Endothelial cell (in vitro differentiated cells): ENCODE results near the gene ACOT8. TPM values are rescaled to one million over a fixed set of nuclear protein-coding genes. Genes with fewer than 3 reads are reported as not detected.

Source experiments
- DNase-seq: peaks from one replicate; pipeline ENCODE4 v3.0.0; 2021; ENCODE audit warnings: low spot score
- H3K27ac Mint-ChIP-seq: one replicate; pipeline ENCODE4 v1.8.0; 2021; ENCODE audit warnings: mixed read lengths, inconsistent platforms; ENCODE audit not compliant: unreplicated experiment
- H3K27me3 Mint-ChIP-seq: one replicate; pipeline ENCODE4 v1.8.0; 2021; ENCODE audit warnings: mild to moderate bottlenecking, moderate library complexity, mixed read lengths, inconsistent platforms; ENCODE audit not compliant: unreplicated experiment
- H3K36me3 Mint-ChIP-seq: one replicate; pipeline ENCODE4 v1.8.0; 2021; ENCODE audit warnings: mild to moderate bottlenecking, low read depth, mixed read lengths, inconsistent platforms; ENCODE audit not compliant: unreplicated experiment
- H3K4me1 Mint-ChIP-seq: one replicate; pipeline ENCODE4 v1.8.0; 2021; ENCODE audit warnings: mild to moderate bottlenecking, mixed read lengths, inconsistent platforms; ENCODE audit not compliant: unreplicated experiment
- H3K4me3 Mint-ChIP-seq: one replicate; pipeline ENCODE4 v1.8.0; 2021; ENCODE audit warnings: mild to moderate bottlenecking, mixed read lengths, inconsistent platforms; ENCODE audit not compliant: unreplicated experiment
- H3K9me3 Mint-ChIP-seq: one replicate; pipeline ENCODE4 v1.8.0; 2021; ENCODE audit warnings: mixed read lengths, inconsistent platforms; ENCODE audit not compliant: unreplicated experiment
- CTCF ChIP-seq: fragments of 200-600 bp; sonication (generic); IDR thresholded peaks from one replicate; pipeline ENCODE4 v1.5.0; 2021; ENCODE audit warnings: antibody characterized with exemption; ENCODE audit not compliant: unreplicated experiment
- total RNA-seq: library from RNA; stranded (reverse); fragmentation: NEBNext Ultra II Directional; extraction: Animal tissue kit (Norgen Biotek cat#: 25700); gene quantifications from one replicate; pipeline ENCODE4 v1.2.1, GENCODE V29; 2021; ENCODE audit not compliant: unreplicated experiment

ACOT8 gene
- total RNA-seq, 1 donor from 2014 or later: 25.3 TPM

DNA sequence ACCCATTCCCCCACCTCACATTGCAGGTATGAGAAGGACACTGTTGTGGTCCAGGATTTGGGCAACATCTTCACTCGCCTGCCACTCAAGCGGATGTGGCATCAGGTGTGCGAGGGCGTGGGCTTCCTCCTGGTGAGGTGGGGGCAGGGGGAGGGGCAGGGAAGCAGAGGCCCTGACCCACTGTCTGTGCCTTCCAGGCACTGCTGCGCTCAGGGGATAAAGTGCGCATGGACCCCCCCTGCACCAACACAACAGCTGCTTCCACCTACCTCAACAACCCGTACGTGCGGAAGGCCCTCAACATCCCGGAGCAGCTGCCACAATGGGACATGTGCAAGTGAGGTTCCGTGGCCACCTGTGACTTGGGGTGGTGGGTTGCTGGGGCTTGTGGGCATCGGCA is 37.6 kb upstream of the ACOT8 start:
- DNase-seq: no peak
- H3K4me1 Mint-ChIP-seq: peaks cover 8% of the 10 kb centered on the region
- TF ChIP-seq CTCF: no peak

DNA sequence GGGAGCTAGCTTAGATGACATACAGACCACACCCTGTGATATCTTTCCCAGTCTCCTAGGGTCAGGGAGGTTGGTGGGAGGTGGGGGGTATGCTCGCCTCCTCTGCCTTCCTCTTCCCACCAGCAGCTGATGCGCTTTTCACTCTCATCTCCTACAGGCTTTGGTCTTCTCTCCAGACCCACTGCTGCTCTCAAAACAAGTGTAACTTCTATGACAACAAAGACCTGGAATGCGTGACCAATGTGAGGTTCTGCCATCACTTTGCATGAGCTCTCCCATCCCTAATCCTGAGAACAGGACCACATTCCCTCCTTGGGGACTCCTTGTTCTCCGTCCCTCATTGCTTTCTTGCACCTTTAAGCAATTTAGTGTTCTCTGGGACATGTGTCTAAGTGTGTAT is 36.6 kb upstream of the ACOT8 start:
- no peaks in the 10 kb centered on the region for H3K9me3 Mint-ChIP-seq
- TF ChIP-seq CTCF: no peak
- H3K4me3 Mint-ChIP-seq: peak overlapping the region; percentile 11
- H3K27me3 Mint-ChIP-seq: peaks cover 17% of the 10 kb centered on the region
- no peak for DNase-seq
- peaks cover 8% of the 10 kb centered on the region for H3K4me1 Mint-ChIP-seq
- H3K36me3 Mint-ChIP-seq: peaks cover 16% of the 10 kb centered on the region
- no peak overlapping the region for H3K27ac Mint-ChIP-seq

More for the DNA sequence above, 37.6 kb upstream of the ACOT8 start:
- Mint-ChIP-seq H3K27ac (no peak overlapping the region), H3K36me3 (peaks cover 20% of the 10 kb centered on the region), H3K9me3 (no peaks in the 10 kb centered on the region), H3K27me3 (peaks cover 17% of the 10 kb centered on the region), H3K4me3 (no peak overlapping the region)

DNA sequence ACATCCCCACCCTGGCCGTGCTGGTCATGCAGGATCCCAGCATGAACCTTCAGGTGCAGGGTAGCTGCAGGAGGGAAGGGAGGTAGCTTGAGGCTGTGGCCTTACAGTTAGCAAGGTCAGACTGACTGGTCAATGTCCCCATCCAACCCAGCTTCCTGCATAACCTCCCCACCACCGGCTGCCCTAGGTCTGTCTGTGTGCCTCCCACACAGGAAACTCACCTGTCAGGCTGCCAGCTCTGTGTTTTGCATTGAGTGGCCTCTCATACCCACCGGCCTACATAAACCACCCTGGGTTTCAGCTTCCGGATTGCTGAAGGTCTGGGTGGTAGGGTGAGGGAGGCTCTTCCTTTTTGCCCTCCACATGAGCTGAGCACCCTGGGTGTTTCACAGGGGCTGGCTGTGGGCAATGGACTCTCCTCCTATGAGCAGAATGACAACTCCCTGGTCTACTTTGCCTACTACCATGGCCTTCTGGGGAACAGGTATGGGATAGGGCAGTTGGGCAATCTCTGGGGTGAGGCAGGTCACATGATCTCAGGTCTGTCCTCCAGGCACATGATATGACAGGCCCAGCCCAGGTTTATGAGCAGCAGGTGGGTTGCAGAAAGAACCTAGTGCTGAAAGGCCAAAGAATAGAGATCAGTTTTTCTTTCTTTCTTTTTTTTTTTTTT is 35.8 kb upstream of the ACOT8 start:
- no peak overlapping the region for H3K27ac Mint-ChIP-seq
- H3K9me3 Mint-ChIP-seq: no peaks in the 10 kb centered on the region
- peaks cover 15% of the 10 kb centered on the region for H3K27me3 Mint-ChIP-seq
- peaks cover 14% of the 10 kb centered on the region for H3K36me3 Mint-ChIP-seq
- H3K4me3 Mint-ChIP-seq: peak overlapping the region; percentile 77
- H3K4me1 Mint-ChIP-seq: peaks cover 8% of the 10 kb centered on the region
- TF ChIP-seq CTCF: no peak
- no peak for DNase-seq

DNA sequence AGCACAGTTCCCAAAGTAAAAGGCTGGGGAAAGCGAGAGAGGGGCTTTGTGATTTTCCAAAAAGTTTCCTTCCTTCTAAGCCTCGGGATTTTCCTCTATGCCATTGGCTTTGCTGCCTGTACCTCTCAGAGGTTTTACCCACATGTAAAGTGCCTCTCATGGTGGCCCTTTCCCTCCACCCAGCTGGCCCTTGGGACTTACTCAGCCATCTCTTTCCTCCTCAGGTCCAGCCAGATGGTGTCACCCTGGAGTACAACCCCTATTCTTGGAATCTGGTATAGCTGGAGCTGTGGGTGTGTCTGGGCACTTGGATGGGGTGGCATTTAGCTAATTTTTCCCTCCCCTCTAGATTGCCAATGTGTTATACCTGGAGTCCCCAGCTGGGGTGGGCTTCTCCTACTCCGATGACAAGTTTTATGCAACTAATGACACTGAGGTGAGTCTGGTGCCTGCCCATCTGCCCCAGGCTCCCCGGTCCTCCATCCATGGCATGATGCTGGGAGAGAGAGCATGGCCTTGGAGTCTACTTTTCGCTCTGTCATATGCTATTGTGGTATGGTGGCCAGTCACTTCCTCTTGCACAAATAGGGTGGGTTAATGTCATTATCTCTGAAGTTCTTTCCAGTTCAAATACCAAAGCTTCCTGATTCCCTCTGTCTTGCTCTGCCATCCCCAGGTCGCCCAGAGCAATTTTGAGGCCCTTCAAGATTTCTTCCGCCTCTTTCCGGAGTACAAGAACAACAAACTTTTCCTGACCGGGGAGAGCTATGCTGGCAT is 35.0 kb upstream of the ACOT8 start:
- peaks cover 8% of the 10 kb centered on the region for H3K4me1 Mint-ChIP-seq
- peaks cover 15% of the 10 kb centered on the region for H3K27me3 Mint-ChIP-seq
- H3K36me3 Mint-ChIP-seq: peaks cover 8% of the 10 kb centered on the region
- H3K9me3 Mint-ChIP-seq: no peaks in the 10 kb centered on the region
- peak overlapping the region; percentile 77 for H3K4me3 Mint-ChIP-seq
- DNase-seq: no peak
- H3K27ac Mint-ChIP-seq: no peak overlapping the region
- no peak for TF ChIP-seq CTCF
